ENCODE data around the gene TEX44.
"Not testable (repeated sequence)": the region's sequence is repeated elsewhere in the genome, so short reads cannot be mapped to it uniquely, and the experiment has no call there.

TEX44 gene

GRCh38 chr2:231592636-231593145 is at the start of gene TEX44:
TEX44 (plus strand) TSS chr2:231592864; CDS start chr2:231592952, 88 bp downstream.
- Histone ChIP-seq H3K9me3 (ENCODE audit: control insufficient read depth, insufficient read depth, low read length) (no peaks in the 10 kb centered on the region), H3K9ac (ENCODE audit: low read depth, low read length) (no peak within 1 kb of the TSS), H3K36me3 (ENCODE audit: insufficient read depth, low read length) (no peaks in the 10 kb centered on the region), H3K4me1 (ENCODE audit: insufficient read depth, low read length) (peaks cover 8% of the 10 kb centered on the region)

DNA sequence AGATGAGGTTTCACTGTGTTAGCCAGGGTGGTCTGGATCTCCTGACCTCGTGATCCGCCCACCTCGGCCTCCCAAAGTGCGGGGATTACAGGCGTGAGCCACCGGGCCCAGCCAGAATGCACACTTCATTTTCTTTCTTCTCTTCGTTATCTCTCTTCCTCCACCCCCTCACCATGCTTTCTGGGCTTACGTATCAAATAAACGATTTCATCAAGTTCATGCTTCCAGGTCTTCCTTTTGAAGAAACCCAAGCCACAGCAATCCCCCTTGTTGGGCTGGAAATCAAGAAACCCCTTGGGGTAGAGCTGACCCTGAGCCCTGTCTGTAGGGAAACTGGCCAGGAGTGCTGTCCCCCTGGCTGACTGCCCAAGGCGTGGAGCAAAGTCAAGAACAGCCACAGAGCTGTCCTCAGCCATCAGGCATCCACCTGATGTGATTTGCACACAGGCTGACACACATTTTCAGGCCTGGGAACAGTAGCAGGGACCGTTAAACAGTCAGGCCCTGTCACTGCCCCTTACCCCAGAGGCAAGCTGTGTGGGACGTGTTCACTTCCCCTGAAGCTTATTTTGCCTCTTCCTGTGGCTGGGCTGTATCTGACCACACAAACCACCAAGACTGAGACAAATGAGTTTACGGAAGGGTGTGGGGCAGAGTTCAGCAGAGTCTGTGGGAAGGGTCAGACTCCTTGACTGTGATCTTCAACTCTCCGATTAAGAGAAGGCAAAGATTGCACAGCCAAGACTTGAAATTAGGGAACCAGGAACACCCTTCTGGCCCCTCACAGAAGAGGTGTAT is 47.4 kb upstream of the TEX44 start:
- no peaks in the 10 kb centered on the region for H3K36me3 ChIP-seq (ENCODE audit: insufficient read depth, low read length)
- no peaks in the 10 kb centered on the region for H3K4me1 ChIP-seq (ENCODE audit: insufficient read depth, low read length)
- no peak overlapping the region for H3K9ac ChIP-seq (ENCODE audit: low read depth, low read length)
- H3K9me3 ChIP-seq (ENCODE audit: control insufficient read depth, insufficient read depth, low read length): no peaks in the 10 kb centered on the region; the same call in 1 of the 2 replicates

- no peaks in the 10 kb centered on the region; the same call in 1 of the 2 replicates for H3K9me3 ChIP-seq (ENCODE audit: control insufficient read depth, insufficient read depth, low read length)
- H3K9ac ChIP-seq (ENCODE audit: low read depth, low read length): no peak overlapping the region
- H3K4me1 ChIP-seq (ENCODE audit: insufficient read depth, low read length): no peaks in the 10 kb centered on the region
- no peaks in the 10 kb centered on the region for H3K36me3 ChIP-seq (ENCODE audit: insufficient read depth, low read length)
Measured at GRCh38 chr2:231546014-231546715, 46.5 kb upstream of the TEX44 start.

DNA sequence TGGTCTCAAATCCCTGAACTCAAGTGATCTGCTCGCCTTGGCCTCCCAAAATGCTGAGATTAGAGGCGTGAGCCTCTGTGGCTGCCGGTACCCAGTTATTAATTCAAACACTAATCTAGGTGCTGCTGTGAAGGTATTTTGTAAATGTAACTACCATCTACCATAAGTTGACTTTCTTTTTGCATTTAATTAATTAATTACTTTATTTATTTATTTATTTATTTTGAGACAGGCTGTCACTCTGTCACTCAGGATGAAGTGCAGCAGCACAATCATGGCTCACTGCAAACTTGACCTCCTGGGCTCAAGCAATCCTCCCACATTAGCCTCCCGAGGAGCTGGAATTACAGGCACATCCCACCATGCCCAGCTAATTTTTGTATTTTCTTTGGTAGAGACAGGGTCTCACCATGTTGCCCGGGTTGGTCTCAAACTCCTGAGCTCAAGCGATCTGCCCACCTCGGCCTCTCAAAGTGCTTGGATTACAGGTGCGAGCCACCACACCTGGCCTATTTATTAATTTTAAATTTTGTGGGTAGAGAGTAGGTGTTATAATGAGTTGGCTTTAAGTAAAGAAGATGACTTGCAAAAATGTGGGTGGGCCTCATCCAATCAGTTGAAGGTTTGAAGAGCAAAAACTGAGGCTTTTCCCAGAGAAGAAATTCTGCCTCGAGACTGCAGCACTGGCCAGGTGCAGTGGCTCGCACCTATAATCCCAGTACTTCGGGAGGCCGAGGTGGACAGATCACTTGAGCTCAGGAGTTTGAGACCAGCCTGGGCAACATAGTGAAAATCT is 45.2 kb upstream of the TEX44 start:
- H3K4me1 ChIP-seq (ENCODE audit: insufficient read depth, low read length): no peaks in the 10 kb centered on the region
- H3K36me3 ChIP-seq (ENCODE audit: insufficient read depth, low read length): no peaks in the 10 kb centered on the region
- no peak overlapping the region for H3K9ac ChIP-seq (ENCODE audit: low read depth, low read length)
- H3K9me3 ChIP-seq (ENCODE audit: control insufficient read depth, insufficient read depth, low read length): no peaks in the 10 kb centered on the region; the same call in 1 of the 2 replicates

DNA sequence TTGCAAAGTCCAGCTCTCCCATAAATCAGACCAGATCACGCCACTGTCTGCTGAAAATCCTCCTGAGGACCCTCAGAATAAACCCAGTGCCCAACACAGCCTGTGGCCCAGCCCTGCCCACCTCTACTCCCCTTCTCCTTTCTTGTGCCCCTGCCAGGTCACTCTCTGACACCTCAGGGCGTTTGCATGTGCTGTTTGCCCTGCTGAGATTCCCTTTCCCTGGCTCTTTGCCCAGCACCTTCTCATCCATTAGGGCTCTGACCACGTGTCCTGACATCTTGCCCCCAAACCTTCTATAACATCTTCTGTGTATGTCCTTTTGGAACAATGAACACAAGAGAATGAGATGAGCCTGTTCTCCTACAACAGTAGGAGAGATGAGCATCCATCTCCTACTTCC is 43.9 kb upstream of the TEX44 start:
- Histone ChIP-seq H3K4me1 (ENCODE audit: insufficient read depth, low read length) (no peaks in the 10 kb centered on the region), H3K9ac (ENCODE audit: low read depth, low read length) (no peak overlapping the region), H3K36me3 (ENCODE audit: insufficient read depth, low read length) (no peaks in the 10 kb centered on the region), H3K9me3 (ENCODE audit: control insufficient read depth, insufficient read depth, low read length) (peaks cover 8% of the 10 kb centered on the region; the same call in 1 of the 2 replicates)

DNA sequence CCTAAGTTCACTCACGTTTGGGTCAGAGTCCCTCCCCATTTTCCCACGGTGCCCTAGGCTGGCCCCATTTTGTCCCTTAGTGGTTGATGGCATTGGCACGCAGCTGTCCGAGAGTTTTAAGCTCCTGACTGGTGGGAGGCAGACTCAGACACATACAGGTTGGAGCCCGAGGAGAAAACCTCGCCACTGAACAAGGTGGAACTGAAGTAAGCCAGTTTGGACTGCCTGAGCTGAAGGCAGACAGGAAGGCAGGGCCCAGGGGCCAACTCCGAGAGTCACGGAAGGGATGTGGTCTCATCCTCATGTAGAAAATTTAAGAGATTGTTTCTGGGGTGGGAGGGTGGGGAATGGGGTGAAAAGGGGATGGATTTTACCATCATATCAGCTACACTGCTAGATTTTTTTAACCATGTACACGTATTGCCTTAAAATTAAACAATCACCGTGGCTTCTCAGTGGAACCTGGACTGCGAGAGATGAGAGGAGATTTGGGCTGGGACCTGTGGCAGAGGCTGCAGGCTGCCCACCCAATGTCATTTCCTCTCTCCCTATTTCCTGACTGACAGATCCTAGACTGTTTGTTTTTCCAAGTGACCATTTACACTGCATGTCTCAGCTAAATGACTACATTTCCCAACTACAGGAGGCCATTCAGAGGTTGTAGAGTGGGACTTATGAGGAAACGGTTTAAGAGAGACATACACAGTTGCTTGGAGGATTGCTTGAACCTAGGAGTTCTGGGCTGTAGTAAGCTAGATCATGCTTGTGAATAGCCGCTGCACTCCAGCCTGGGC is 43.0 kb upstream of the TEX44 start:
- peaks cover 8% of the 10 kb centered on the region; the same call in 1 of the 2 replicates for H3K9me3 ChIP-seq (ENCODE audit: control insufficient read depth, insufficient read depth, low read length)
- no peak overlapping the region for H3K9ac ChIP-seq (ENCODE audit: low read depth, low read length)
- no peaks in the 10 kb centered on the region for H3K36me3 ChIP-seq (ENCODE audit: insufficient read depth, low read length)
- H3K4me1 ChIP-seq (ENCODE audit: insufficient read depth, low read length): no peaks in the 10 kb centered on the region

DNA sequence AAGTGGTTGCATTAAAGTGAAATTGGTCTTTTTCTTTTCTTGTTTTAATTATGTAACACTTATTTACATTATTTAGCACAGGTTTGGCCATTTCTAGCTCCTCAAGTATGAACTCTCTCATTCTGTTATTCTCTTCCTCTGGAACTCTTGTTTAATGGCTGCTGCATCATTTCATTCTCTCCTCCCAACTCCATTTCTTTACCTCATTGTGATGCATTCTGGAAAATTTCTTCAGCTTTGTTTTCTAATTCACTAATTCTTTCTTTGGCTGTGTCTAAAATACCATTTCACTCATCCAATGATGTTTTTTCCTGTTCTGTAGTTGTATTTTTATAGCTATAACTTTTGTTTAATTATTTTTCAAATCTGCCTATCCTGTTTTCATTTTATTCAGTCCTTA is 39.9 kb upstream of the TEX44 start:
- peaks cover 8% of the 10 kb centered on the region; the same call in 1 of the 2 replicates for H3K9me3 ChIP-seq (ENCODE audit: control insufficient read depth, insufficient read depth, low read length)
- H3K4me1 ChIP-seq (ENCODE audit: insufficient read depth, low read length): no peaks in the 10 kb centered on the region
- H3K9ac ChIP-seq (ENCODE audit: low read depth, low read length): no peak overlapping the region
- H3K36me3 ChIP-seq (ENCODE audit: insufficient read depth, low read length): no peaks in the 10 kb centered on the region

DNA sequence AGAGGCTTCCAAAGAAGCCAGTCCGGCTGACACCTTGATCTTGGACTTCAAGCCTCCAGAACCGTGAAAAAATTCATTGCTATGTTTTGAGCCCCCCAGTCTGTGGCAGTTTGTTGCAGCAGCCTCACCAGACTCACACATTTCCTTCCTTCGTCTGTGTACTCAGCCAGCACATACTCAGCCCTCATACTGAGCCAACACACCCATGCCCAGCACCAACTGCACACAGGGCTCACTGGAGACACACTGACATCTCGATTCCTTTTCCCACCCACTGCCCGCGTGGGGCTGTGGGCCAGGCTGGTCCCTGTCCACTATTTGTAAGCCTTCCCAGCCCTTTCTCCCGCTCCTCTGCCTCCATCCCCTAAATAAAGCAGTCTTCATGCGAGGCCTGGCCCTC is 38.3 kb upstream of the TEX44 start:
- peaks cover 8% of the 10 kb centered on the region; the same call in 1 of the 2 replicates for H3K9me3 ChIP-seq (ENCODE audit: control insufficient read depth, insufficient read depth, low read length)
- H3K4me1 ChIP-seq (ENCODE audit: insufficient read depth, low read length): no peaks in the 10 kb centered on the region
- no peaks in the 10 kb centered on the region for H3K36me3 ChIP-seq (ENCODE audit: insufficient read depth, low read length)
- H3K9ac ChIP-seq (ENCODE audit: low read depth, low read length): no peak overlapping the region

DNA sequence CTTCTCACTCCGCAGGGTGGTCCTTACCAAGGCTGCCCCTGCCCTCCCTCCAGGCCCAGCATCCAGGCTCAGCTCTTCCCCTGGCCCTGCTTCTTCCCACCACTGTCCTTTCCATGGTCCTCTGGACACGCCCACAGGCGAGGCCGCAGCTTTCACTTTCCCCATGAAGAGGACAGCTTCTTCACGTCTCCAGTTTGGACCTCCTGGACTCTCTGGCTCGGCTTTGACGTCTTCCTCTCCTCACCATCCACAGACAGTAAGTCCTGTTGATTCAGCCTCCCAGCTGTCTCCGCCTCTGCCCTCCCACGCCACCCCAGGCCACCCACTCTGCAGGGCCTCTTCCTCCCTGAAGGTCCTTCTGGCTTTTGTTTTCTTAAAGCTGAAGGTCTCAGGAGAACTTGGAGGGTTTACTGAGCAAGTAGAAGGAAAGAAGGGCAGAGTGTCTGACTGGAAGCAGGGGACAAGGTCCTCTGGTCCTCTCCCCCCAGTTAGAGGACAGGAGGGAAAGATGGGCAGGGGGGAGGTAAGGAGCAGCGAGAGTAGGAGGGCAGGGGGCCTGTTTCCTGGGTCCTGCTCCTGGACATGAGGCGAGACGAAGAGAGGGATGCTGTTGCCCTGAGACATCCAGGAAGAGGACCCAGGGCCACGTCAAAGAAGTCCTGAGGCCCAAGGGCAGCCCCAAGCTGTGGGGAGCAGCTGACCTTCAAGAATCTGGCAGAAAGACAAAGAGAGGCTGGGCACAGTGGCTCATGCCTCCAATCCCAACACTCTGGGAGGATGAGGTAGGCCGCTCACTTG is 37.7 kb upstream of the TEX44 start:
- no peaks in the 10 kb centered on the region for H3K36me3 ChIP-seq (ENCODE audit: insufficient read depth, low read length)
- peaks cover 8% of the 10 kb centered on the region; the same call in 1 of the 2 replicates for H3K9me3 ChIP-seq (ENCODE audit: control insufficient read depth, insufficient read depth, low read length)
- no peaks in the 10 kb centered on the region for H3K4me1 ChIP-seq (ENCODE audit: insufficient read depth, low read length)
- no peak overlapping the region for H3K9ac ChIP-seq (ENCODE audit: low read depth, low read length)

DNA sequence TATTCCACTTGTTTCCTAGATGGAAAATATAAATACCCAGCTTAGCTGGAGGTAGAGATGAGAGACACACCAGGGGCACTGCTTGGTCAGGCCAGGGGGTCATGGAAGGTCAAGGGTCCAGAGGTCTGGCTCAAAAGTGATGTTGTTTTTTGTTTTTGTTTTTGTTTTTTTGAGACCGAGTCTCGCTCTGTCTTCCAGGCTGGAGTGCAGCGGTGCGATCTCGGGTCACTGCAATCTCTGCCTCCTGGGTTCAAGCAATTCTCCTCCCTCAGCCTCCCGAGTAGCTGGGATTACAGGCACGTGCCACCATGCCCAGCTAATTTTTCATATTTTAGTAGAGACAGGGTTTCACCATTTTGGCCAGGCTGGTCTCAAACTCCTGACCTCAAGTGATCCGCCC is 36.2 kb upstream of the TEX44 start:
- H3K9ac ChIP-seq (ENCODE audit: low read depth, low read length); H3K4me1 ChIP-seq (ENCODE audit: insufficient read depth, low read length); H3K36me3 ChIP-seq (ENCODE audit: insufficient read depth, low read length); H3K9me3 ChIP-seq (ENCODE audit: control insufficient read depth, insufficient read depth, low read length): not testable (repeated sequence)

- Histone ChIP-seq H3K36me3 (ENCODE audit: insufficient read depth, low read length) (no peaks in the 10 kb centered on the region), H3K9ac (ENCODE audit: low read depth, low read length) (no peak overlapping the region)
Measured at GRCh38 chr2:231556981-231557380, 35.7 kb upstream of the TEX44 start.

GRCh38 chr2:231557571-231558217 is 35.0 kb upstream of the TEX44 start:
- Histone ChIP-seq H3K36me3 (ENCODE audit: insufficient read depth, low read length) (no peaks in the 10 kb centered on the region), H3K4me1 (ENCODE audit: insufficient read depth, low read length) (no peaks in the 10 kb centered on the region), H3K9me3 (ENCODE audit: control insufficient read depth, insufficient read depth, low read length) (peaks cover 8% of the 10 kb centered on the region; the same call in 1 of the 2 replicates), H3K9ac (ENCODE audit: low read depth, low read length) (no peak overlapping the region)

More at GRCh38 chr2:231556981-231557380, 35.7 kb upstream of the TEX44 start:
- Histone ChIP-seq H3K9me3 (ENCODE audit: control insufficient read depth, insufficient read depth, low read length) (peaks cover 8% of the 10 kb centered on the region; the same call in 1 of the 2 replicates), H3K4me1 (ENCODE audit: insufficient read depth, low read length) (no peaks in the 10 kb centered on the region)

Data from ES-I3 (cell line).